Renal pelvis (tissue), 4 donors: ENCODE results near the gene ATP5PD. TPM values are rescaled to one million over a fixed set of nuclear protein-coding genes. Genes with fewer than 3 reads are reported as not detected.
"Not testable (repeated sequence)": the region's sequence is repeated elsewhere in the genome, so short reads cannot be mapped to it uniquely, and the experiment has no call there.

ENCODE experiments used
- DNase-seq: peaks from one replicate; pipeline ENCODE4 v3.0.0-alpha.2; 2013
- polyA plus RNA-seq, 3 donors: library from polyadenylated mRNA; unstranded; fragments of 120-200 nt; gene quantifications; one replicate each; pipeline ENCODE4 v1.2.1, GENCODE V29; 2013; ENCODE audit not compliant: insufficient read length in 3 of 3

Gene ATP5PD
- polyA plus RNA-seq, 3 donors: 299 to 318 (median 307) TPM

DNA sequence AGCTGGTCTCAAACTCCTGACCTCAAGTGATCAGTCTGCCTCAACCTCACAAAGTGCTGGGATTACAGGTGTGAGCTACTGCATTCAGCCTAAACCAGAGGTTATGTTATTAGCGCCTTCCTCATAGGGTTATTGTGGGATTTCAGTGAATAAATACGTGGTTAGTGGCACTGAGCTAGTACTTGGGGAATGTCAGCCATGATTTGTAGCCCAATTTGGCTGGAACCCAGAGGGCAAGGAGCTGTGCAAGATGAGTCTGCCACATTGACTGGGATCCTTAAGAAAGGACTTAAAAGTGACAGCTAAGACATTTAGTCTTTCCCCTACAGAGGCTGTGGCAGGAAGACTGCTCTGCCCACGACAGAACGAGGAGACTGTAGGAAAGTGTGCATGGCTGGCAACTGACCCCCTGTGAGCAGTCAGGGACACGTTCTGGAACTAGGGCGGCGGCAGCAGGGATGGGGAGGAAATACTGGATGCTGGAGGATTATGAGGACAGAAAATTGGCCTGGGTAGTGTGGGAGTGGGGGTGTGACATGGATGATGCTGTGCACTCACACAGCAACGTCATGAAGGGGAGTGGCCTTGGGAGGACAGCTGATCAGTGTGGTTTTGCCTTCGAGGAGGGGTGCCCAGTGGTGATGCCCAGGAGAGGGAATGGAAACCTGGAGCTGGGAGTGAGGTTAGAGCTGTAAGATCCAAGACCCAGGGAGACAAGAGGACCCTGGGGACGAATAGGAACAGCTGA lies 14.6 kb downstream of the ATP5PD start:
- DNase-seq: peak; percentile 62

DNA sequence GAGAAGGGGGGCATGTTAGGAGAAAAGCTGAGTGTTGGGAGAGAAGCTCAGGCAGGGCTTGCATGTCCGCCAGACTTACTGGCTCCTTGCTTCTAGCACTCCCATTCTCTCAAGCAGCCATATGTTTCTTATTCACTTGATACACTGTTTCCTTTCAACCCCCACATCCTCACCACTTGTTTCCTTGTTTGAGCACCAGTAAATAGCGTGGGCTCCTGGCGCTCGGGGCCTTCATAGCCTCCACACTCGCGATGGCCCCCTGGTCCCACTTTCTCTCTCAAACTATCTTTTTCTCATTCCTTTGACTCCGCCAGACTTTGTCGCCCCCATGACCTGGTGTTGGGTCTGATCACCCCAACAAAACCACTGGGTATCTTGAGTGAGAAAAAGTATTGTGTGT lies 16.6 kb downstream of the ATP5PD start:
- no peak for DNase-seq

DNA sequence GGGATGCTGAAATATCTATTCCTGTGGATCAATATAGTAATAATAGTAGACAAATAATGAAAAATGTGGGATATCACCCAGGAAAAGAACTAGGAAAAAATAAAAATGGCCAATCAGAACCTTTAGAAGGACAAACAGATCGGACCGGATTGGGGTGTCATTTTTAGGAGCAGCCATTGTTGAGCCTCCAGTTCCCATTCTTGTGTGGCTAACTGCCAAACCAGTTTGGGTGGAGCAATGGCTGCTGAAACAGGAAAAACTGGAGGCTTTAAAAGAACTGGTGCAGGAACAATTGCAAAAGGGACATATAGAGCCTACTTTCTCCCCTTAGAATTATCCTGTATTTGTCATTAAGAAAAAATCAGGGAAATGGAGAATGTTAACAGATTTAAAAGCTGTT lies 20.1 kb downstream of the ATP5PD start:
- not testable (repeated sequence) for DNase-seq

DNA sequence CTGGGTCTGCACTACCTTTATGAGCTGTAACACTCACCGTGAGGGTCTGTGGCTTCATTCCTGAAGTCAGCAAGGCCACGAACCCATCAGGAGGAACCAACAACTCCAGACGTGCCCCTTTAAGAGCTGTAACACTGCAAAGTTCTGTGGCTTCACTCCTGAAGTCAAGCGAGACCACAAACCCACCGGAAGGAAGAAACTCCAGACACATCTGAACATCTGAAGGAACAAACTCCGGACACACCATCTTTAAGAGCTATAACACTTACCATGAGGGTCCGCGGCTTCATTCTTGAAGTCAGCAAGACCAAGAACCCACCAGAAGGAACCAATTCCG lies 21.4 kb downstream of the ATP5PD start:
- DNase-seq: not testable (repeated sequence)

DNA sequence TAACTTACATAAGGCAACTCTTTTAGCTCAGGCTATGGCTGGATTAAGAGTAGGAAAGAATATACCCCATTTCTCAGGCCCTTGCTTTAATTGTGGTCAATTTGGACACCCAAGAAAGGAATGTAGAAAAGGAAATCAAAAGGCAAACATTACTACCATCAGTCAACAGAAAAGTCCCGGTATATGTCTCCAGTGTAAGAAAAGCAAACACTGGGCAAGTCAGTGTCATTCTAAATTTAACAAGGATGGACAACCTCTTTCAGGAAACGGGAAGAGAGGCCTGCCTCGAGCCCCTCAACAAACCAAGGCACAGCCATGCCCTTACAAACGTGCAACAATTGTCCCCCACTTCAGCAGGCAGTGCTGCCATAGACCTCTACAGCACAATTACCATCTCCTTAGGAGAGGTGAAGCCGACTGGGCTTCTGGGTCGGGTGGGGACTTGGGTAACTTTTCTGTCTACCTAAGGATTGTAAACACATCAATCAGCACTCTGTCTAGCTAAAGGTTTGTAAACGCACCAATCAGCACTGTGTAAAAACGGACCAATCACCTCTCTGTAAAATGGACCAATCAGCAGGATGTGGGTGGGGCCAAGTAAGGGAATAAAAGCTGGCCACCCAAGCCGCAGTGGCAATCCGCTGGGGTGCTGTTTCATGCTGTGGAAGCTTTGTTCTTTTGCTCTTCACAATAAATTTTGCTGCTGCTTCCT lies 21.9 kb downstream of the ATP5PD start:
- DNase-seq: no peak

DNA sequence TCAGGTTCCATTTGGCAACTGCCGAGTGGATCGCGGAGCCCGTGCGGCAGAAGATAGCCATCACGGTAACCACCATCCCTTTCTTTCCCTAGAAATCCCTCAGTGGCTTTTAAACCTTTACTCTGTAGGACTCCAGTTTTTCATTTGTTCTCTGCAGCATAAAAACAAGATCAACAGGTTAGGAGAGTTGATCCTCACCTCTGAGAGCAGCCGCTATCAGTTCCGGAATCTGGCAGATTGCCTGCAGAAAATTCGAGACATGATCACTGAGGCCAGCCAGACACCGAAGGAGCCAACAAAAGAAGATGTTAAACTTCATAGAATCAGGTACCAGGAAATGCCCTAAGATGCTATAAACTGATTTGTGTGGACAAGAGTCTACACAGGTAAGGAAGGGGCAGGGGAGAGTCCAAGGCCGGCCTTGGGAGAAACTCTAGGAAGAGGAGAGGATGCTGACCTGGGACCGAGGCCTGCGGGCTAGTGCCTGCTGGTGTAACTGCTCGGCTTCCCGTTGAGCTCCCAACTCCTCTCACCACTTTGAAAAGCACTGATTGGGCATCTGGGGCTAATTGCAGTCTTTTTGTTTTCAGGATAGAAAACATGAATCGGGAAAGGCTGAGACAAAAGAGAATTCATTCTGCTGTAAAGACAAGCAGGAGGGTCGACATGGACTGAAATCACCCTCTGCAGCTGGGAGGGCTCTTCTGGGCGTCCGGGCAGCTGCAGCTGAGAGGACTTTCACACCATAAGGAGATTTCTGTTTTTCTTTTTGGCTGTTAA lies 26.2 kb downstream of the ATP5PD start:
- no peak for DNase-seq

DNA sequence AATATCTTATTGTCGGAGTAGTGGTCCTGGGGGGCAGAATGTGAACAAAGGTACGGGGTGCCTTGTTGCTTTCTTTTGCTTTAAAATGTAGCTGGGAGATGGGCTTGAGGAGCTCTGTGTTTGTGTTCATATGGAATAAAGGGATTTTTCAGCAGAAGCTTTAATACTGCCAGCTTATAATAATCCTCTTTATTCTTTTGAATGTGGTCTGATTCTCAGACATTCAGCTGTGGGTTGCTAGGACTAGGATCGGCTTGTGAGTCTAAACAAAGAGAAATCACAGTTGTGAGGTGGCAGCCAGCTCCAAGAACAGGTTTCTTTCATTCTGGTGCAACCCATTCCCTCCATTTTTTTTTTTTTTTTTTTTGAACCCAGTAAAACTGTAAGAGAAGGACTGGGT lies 27.1 kb downstream of the ATP5PD start:
- no peak for DNase-seq

DNA sequence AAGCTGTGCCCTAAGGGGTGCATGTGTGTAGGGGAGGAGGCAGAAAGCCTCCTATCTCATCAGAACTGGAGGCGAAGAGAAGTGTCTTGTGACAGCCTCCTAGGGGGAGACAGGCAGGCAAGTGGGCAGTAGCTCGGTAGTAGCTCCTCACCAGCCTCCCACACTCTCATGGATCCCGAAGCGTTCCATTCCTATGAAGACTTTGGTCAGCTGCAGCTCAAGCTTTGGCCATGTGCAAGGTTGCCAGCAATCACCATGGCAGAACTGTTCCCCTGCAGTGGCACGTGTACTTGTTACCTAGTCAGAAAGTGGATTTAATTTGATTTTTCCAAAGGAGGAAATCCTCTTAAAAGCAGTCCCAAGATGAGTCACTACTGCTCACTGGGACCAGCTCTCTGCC lies 27.6 kb downstream of the ATP5PD start:
- DNase-seq: no peak

DNA sequence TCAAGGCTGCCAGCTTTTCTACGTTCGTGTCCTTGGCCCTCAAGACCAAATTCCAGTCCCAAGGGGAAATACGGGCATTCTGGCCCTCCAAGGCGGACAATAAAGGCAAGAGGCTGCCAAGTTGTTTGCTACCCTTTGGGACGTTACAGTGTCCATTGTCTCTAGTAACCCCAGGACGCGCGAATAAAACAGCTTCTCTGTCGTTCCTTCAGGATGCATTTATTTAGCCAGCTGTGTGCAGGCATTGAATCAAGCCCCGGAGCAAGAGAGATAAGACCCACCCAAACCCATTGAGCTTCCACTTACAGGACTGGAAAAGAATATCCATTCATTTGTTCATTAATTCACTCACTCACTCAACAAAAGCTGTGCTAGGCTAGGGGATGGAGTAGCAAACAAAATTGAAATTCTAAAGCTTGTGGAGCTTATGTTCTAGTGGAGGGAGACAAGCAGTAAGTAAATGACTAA lies 33.6 kb downstream of the ATP5PD start:
- no peak for DNase-seq

DNA sequence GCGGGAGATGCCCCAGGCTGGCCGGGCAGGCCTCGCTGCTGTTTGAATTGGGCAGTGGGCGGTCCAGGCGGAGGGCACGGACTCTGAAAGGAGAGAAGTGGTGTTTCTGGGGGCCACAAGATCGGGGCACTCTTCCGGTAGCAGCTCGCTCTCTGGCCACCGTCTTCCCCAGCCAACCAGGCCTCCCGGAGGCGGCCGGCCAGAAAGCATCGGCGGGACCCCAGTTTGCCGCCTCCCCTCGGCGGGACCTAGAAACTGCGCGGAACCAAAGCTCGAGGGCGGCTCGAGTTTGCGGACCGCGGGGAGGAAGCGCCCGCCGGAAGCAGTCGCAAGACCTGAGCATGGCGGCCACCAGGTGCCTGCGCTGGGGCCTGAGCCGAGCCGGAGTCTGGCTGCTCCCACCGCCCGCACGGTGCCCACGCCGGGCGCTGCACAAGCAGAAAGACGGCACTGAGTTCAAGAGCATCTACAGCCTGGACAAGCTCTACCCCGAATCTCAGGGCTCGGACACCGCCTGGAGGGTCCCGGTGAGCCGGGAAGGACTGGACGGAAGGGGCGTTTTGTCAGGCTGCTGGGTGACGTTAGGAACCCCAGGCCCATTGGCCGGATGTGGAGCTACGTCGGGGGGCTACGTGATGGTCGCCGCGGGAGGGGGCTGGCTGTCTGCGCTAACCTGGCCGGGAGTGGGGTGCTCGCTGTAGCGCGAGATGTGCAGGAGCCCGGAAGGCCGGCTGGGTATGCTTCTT lies 34.2 kb downstream of the ATP5PD start, which contains the start of gene MRPL58:
Gene MRPL58 (plus strand): TSS at position 325 of the 746 bp plus-strand sequence. CDS start 17 bp downstream, at position 342.
- DNase-seq: peak; percentile 91

DNA sequence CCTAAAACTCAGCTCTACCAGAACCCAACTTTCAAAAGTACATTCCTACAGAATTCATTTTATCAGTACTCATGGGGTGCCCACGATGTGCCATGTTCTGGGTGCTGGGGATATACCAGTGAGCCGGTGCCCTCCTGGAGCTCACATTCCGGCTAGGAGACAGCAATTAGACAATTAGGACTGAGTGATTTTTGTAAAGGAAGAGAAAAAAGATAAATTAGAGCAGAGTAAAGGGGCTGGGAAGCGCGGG lies 34.7 kb downstream of the ATP5PD start:
- no peak for DNase-seq

DNA sequence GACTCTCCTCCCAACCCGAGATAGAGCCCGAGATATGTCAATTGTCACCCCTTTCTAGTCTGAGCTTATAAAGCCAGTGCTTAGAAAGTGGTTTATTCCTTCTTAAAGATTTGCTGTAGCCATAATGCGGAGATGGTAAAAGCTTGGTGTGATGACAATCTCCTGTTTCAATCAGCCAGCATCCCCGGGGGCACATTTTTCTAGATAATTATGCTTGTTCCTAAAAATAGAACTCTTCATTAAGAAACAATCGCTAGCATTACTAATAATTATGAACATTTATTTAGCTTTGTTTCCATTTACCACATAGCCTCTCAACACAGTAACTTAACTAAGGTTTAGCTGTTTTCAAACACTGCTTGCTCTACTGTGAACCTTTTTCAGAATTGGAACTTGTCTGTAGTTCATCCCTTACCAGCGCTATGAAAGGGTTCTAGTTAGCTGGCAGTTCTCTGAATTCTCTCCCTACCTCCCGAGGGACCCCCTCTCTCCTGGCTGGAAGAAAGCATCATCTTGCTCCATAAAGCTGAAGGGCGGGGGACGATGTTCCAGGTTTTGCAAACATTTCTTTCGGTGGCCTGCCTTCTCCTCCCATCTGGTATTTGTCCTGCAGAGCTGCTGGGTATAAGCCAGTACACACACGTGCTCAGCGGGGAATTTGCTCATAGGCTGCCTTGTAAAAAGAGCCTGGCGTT lies 35.2 kb downstream of the ATP5PD start:
- no peak for DNase-seq

DNA sequence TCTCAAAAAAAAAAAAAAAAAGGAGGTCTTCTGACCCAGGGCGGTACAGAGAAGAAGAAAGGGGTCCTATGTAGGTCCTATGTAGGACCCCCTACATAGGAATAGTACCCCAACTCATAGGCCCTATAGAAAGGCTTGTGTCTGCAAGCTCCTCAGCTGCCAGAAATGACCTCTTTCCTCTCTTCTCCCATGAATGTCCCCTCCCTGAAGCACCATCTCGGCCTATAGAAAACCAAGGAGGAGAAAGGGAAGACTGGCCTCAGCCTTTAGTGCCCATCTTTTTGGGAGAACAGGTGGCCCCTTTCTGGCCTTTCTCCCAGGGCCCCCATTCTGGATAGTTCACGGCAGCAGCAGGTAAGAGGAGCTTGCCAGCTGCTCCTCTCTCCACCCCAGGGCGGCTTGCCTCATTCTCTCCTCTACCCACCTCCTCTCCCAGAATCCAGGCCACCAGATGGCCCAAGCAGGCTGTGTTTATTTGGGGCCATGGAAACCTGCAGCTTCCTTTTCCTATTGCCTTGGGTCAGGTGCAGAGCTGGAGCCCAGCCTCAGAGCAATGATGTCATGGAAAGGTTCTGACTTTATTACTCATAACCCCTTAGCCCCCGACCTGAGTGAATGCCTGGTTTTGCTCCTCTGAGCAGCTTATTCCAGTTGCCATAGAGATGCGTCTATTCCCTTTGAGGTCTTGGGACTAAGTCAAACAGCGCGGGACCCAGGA lies 35.9 kb downstream of the ATP5PD start:
- DNase-seq: no peak

DNA sequence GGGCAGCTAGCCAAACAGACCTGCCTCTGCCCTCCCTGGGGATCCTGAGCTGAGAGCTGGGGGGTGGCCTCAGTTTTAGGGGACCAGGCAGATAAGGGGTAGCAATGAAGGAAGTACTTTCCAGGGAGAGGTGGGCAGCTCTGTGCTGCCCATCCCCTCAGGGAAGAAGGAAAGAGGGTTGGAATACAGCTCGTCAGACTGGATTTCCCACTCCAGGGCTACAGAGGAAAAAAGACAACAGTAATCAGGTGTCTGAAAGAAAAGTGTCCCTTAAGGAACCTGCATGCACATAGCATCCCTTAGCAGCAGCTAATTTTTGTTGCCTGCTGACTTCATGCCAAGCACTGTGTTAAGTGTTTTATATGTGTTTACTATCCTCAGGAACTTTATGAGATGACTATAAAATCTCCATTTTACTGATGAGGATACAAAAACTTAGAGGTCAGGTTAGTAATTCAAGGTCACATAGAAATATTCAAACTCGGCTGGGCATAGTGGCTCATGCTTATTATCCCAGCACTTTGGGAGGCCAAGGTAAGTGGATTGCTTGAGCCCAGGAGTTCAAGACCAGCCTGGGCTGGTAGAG lies 37.5 kb downstream of the ATP5PD start:
- DNase-seq: no peak

DNA sequence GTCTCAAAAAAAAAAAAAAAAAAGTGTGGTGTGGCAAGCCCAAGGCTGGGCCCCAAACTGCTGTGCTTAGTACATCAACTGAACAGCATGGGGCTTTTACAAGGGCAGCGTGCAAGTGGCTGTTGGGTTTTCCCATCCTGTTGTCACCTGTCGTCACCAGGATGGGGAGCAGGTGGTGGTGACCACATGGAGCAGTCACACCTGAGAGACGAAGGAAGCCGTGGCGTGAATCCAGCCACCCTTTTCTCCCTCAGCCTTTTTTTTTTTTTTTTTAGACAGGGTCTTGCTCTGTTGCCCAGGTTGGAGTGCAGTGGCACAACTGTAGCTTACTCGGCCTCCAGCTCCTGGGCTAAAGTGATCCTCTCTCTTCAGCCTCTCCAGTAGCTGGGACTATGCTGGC lies 38.4 kb downstream of the ATP5PD start:
- no peak for DNase-seq

DNA sequence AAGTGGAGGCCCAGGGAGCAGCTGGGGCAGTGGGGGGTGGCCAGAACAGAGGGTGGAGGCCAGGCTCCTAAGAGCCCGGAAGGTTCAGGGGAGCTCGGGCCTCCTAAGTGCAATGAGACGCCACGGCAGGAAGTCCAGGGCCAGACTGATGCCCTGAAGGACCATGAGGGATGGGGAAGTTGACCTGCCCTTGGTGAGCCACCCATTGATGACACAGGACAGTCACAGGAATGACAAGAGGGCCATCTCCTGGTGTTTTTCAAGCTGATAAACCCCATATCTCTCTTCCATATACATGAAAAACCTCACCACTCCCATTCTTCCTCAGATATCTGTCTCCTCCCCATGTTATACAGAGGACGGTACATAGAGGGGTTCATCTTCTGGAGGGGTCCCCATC lies 40.1 kb downstream of the ATP5PD start:
- DNase-seq: no peak

DNA sequence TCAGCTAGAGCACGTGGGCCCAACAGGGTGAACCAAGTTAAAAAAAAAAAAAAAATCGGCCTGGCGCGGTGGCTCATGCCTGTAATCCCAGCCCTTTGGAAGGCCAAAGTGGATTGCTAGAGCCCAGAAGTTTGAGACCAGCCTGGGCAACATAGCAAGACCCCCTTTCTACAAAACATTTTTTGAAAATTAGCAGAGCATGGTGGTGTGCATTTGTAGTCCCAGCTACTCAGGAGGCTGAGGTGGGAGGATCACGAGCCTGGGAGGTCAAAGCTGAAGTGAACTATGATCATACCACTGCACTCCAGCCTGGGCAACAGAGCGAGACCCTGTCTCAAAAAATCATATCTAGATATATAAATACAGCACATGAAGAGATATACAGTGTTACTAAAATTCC lies 40.7 kb downstream of the ATP5PD start:
- DNase-seq: not testable (repeated sequence)

DNA sequence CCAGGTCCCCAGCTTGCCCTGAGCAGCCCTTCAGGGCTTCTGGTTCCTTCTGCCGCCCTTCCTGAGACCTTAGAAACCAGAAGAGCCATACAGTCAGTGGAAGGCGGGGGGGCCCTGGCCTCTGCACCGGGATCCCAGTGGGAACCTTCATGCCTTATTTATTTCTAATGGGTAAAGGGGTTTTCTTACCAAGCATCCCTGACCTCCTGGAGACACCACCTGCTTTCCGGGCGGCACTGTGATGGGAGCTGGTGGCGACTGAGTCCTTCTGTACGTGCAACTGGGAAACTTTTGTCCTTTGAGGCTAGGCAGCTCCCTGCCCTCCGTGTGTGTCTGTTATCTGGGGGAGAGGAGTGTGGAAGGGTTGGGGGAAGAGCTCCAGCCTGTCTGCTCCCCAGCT lies 41.5 kb downstream of the ATP5PD start:
- no peak for DNase-seq

DNA sequence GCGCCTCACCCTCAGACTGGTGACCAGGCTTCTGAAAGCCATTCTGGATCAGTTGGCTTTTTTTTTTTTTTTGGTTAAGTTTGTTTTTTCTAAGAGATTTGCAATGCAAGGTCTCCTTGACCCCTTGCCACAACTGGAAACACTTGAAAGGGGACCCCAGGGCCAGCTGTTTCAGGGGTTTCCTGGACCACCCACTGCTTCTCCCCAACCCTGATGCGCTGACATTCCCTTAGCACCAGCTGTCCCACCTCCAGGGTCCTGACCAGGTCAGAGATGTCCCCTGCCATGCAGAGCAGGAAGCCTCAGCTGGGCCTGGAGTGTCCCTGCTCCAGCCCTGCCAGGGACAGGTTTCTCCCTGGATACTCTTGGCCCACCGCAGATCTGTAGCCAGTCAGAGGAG lies 42.4 kb downstream of the ATP5PD start:
- no peak for DNase-seq

DNA sequence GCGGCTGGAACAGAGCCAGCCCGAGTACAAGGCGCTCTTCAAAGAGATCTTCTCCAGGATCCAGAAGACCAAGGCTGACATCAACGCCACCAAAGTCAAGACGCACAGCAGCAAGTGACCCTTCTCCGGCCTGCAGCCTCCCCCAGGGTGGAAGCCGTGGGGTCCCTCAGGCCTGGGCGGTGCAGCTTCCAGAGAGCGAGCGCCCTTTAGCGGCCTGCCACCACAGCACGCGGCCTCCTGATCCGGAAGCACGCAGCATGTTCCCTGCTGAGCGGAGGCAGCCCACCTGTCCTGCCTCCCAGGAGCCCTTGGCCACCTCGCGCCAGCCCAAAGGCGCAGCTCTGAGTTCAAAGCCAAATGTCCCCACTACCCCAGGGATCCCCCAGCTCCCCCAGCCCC lies 42.8 kb downstream of the ATP5PD start:
- DNase-seq: no peak
